ENCODE data around the gene ROR2. TPM values are rescaled to one million over a fixed set of nuclear protein-coding genes. Genes with fewer than 3 reads are reported as not detected.
"Not testable (repeated sequence)": the region's sequence is repeated elsewhere in the genome, so short reads cannot be mapped to it uniquely, and the experiment has no call there.

ROR2 gene
- total RNA-seq, 1 donor, result 3.0 TPM

- DNase-seq (ENCODE audit: low read depth), result no peak
- no peak for TF ChIP-seq CTCF (IDR thresholded peaks at IDR 0.05; ENCODE audit: insufficient read depth, low read depth, low read length)
- H3K4me3 ChIP-seq (ENCODE audit: low read depth, low read length), result no peak overlapping the region
These were observed 327.0 kb downstream of the ROR2 start for GRCh38 chr9:91623004-91623403.

- DNase-seq (ENCODE audit: low read depth); H3K4me3 ChIP-seq (ENCODE audit: low read depth, low read length): not testable (repeated sequence)
These were observed 327.9 kb downstream of the ROR2 start for GRCh38 chr9:91622121-91622520.

GRCh38 chr9:91614044-91614443, 336.0 kb downstream of the ROR2 start:
- DNase-seq (ENCODE audit: low read depth); H3K4me3 ChIP-seq (ENCODE audit: low read depth, low read length): not testable (repeated sequence)

- DNase-seq (ENCODE audit: low read depth), result peak; percentile 22
- no peak overlapping the region for H3K4me3 ChIP-seq (ENCODE audit: low read depth, low read length)
- no peak for TF ChIP-seq CTCF (IDR thresholded peaks at IDR 0.05; ENCODE audit: insufficient read depth, low read depth, low read length)
These were observed 338.4 kb downstream of the ROR2 start for GRCh38 chr9:91611582-91611981.

DNA sequence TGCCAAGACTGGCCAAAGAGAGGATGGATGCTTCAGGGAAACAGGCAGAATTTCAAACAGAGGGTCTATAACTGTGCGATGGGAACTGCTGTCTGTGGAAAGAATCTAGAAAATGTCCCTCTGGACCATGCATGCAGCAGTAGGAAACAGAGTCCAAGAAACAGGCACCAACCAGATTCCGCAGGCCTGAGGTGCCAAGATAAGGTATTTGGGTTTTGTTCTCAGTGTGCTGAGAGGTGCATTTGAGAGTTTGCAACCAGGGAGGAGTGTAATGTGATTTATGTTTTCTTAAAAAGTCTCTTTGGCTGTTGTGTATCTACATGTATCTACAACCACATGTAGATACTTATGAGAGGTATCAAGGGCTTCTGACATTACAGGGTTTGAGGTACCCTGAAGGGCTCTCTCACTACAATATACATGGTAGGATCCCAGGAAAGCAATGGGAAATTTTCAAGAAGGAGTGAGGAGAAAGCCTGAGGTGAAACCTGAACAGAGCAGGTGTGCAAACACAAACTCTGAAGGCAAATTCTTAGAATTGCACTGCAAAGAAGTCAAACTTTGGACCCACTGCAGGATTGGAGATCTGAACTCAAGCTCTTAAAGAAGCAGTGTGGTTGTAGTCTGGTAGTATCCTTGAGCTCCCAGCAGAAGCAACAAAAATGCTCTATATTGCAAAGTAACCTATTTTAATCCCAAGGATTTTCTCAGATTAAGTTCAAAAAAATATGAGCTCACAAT, 343.6 kb downstream of the ROR2 start:
- no peak for DNase-seq (ENCODE audit: low read depth)
- TF ChIP-seq CTCF (IDR thresholded peaks at IDR 0.05; ENCODE audit: insufficient read depth, low read depth, low read length), result no peak
- H3K4me3 ChIP-seq (ENCODE audit: low read depth, low read length), result no peak overlapping the region

GRCh38 chr9:91604451-91605179, 345.4 kb downstream of the ROR2 start:
- H3K4me3 ChIP-seq (ENCODE audit: low read depth, low read length), result no peak overlapping the region
- TF ChIP-seq CTCF (IDR thresholded peaks at IDR 0.05; ENCODE audit: insufficient read depth, low read depth, low read length), result no peak
- no peak for DNase-seq (ENCODE audit: low read depth)

GRCh38 chr9:91603932-91604331, 346.1 kb downstream of the ROR2 start:
- DNase-seq (ENCODE audit: low read depth), result no peak
- no peak overlapping the region for H3K4me3 ChIP-seq (ENCODE audit: low read depth, low read length)

More at GRCh38 chr9:91603932-91604331, 346.1 kb downstream of the ROR2 start:
- no peak for TF ChIP-seq CTCF (IDR thresholded peaks at IDR 0.05; ENCODE audit: insufficient read depth, low read depth, low read length)

All from fibroblast of villous mesenchyme (primary cell).